ENCODE data around the gene SLC16A3. TPM values are rescaled to one million over a fixed set of nuclear protein-coding genes. Genes with fewer than 3 reads are reported as not detected.
A peak's percentile ranks its signal among the peaks of the same experiment; 100 is the strongest.

The SLC16A3 gene
- total and polyA plus RNA-seq, 9 of the 15 experiments (the other 6 are each of a cell fraction or from before 2014, with no cell fraction given) = 0.11 to 5.4 (median 1.2) TPM; not detected in 2

DNA sequence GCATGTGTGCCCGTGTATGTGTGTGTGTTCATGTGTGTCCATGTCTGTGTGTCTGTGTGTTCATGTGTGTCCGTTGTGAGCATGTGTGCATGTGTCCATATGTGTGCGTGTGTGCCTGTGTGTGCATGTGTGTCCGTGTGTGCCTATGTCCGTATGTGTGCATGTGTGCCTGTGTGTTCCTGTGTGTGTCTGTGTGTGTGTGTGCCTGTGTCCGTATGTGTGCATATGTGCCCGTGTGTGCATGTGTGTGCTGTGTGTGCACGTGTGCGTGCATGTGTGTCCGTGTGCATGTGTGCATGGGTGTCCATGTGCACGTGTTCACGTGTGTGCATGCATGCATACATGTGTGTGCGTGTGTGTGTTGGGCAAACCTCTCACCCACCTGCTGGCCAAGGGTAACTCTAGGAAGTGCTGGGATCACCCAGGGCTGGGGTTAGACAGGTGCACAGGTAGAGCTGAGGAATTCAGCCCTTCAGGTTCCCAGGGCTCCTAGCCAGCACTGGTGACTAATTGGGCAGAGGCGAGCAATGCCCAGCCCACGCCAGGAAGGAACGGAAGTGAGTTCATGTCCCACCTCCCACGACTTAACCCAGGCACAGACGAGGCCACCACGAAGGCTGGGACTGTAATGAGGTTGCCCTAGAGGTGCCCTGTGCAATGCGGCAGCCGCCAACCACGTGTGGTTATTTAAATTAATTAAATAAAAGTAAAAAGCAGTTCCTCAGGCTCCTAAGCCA lies 52.8 kb downstream of the SLC16A3 start (continued):
- TF ChIP-seq EGR1 (conservative IDR thresholded peaks at IDR 0.05) = peak; percentile 36; the same call in 1 of the 2 replicates

DNA sequence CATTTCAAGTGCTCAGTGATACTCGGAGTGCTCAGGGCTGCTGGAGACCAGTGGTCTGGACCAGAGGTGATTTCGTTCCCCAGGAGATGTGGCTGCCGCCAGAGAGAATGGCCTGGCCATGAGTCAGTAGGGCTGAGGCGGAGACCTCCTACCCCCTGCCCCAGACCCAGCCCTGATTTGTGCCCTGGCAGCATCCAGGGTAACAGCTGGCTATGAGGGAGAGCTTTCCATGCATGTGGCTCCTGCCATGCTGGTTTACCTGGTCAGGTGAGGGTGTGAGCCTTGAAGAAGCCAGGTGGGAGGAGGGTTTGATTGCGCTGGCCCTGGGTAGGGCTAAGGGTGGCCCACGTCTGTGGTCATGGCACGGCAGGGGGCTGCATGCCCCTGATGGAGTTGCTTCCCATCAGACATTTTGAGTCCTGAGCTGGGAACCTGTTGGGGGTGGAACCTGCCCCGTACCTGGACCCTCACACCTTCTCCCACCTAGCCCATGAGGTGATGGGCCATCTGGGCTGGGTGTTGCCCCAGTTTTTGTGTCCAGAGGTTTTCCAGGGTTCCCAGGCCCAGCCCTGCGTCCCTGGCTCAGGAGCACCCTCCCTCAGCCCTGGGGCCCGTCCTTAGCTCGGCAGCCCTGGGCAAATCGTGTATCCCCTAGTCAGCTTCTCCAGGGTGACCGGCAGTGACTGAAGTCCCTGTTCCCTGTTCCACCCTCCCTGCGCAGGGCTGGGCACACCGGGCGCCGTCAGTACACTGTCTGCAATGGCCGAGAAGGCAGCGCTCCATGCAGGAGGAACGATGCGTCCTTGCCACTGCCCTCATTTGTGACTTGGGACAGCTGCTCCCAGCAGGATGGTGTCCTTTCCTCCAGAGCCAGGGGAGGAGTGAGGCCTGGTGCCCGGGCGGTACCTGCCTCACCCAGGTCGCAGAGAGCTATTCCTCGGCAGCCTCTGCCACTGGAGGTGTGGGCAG lies 53.7 kb downstream of the SLC16A3 start:
- H3K9ac ChIP-seq (ENCODE audit: insufficient read depth in 1 of 2, low read depth in 2 of 2, low read length in 2 of 2) = peak overlapping the region in 1 of 2 experiments; percentile 80; a peak in 2 of 4 replicates
- no TSS peak for BruUV-seq (replicated peaks)
- no peak for FAIRE-seq
- TF ChIP-seq, protein P1, sequence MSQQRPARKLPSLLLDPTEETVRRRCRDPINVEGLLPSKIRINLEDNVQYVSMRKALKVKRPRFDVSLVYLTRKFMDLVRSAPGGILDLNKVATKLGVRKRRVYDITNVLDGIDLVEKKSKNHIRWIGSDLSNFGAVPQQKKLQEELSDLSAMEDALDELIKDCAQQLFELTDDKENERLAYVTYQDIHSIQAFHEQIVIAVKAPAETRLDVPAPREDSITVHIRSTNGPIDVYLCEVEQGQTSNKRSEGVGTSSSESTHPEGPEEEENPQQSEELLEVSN (IDR thresholded peaks at IDR 0.05; ENCODE audit: borderline replicate concordance in 1 of 2, extremely low read depth in 1 of 2, insufficient read depth in 1 of 2, insufficient read length in 1 of 2, low read depth in 1 of 2, low read length in 1 of 2, poor library complexity in 1 of 2, severe bottlenecking in 1 of 2) = no peak
- TF ChIP-seq MCM3 (IDR thresholded peaks at IDR 0.05) (no peak), HCFC1 (IDR thresholded peaks at IDR 0.05; ENCODE audit: low read depth, low read length) (no peak), KDM5B (IDR thresholded peaks at IDR 0.05; ENCODE audit: insufficient replicate concordance, low read depth, low read length) (no peak), NCOA4 (IDR thresholded peaks at IDR 0.05; ENCODE audit: partially characterized antibody) (no peak), NFE2L1 (tag; IDR thresholded peaks at IDR 0.05; ENCODE audit: borderline replicate concordance, low read depth) (no peak), SMAD4 (CRISPR knock-in tag; conservative IDR thresholded peaks at IDR 0.05) (no peak)
- TF ChIP-seq, protein P2, sequence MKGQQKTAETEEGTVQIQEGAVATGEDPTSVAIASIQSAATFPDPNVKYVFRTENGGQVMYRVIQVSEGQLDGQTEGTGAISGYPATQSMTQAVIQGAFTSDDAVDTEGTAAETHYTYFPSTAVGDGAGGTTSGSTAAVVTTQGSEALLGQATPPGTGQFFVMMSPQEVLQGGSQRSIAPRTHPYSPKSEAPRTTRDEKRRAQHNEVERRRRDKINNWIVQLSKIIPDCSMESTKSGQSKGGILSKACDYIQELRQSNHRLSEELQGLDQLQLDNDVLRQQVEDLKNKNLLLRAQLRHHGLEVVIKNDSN (CRISPR knock-in tag; IDR thresholded peaks at IDR 0.05) = no peak
- TF ChIP-seq, protein P3, sequence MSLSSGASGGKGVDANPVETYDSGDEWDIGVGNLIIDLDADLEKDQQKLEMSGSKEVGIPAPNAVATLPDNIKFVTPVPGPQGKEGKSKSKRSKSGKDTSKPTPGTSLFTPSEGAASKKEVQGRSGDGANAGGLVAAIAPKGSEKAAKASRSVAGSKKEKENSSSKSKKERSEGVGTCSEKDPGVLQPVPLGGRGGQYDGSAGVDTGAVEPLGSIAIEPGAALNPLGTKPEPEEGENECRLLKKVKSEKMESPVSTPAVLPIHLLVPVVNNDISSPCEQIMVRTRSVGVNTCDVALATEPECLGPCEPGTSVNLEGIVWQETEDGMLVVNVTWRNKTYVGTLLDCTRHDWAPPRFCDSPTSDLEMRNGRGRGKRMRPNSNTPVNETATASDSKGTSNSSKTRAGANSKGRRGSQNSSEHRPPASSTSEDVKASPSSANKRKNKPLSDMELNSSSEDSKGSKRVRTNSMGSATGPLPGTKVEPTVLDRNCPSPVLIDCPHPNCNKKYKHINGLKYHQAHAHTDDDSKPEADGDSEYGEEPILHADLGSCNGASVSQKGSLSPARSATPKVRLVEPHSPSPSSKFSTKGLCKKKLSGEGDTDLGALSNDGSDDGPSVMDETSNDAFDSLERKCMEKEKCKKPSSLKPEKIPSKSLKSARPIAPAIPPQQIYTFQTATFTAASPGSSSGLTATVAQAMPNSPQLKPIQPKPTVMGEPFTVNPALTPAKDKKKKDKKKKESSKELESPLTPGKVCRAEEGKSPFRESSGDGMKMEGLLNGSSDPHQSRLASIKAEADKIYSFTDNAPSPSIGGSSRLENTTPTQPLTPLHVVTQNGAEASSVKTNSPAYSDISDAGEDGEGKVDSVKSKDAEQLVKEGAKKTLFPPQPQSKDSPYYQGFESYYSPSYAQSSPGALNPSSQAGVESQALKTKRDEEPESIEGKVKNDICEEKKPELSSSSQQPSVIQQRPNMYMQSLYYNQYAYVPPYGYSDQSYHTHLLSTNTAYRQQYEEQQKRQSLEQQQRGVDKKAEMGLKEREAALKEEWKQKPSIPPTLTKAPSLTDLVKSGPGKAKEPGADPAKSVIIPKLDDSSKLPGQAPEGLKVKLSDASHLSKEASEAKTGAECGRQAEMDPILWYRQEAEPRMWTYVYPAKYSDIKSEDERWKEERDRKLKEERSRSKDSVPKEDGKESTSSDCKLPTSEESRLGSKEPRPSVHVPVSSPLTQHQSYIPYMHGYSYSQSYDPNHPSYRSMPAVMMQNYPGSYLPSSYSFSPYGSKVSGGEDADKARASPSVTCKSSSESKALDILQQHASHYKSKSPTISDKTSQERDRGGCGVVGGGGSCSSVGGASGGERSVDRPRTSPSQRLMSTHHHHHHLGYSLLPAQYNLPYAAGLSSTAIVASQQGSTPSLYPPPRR (CRISPR knock-in tag; IDR thresholded peaks at IDR 0.05; ENCODE audit: borderline replicate concordance) = no peak

More for the DNA sequence above, 53.7 kb downstream of the SLC16A3 start:
- Histone ChIP-seq H2AFZ (ENCODE audit: low read depth, low read length) (no peak overlapping the region), H3K9me1 (ENCODE audit: control insufficient read depth, insufficient read depth, low read length) (no peaks in the 10 kb centered on the region), H3K4me2 (ENCODE audit: insufficient read depth, low read length) (no peak overlapping the region), H3K27ac (ENCODE audit: extremely low read depth, low read depth, low read length) (no peak overlapping the region), H3K36me3 (ENCODE audit: control insufficient read depth, insufficient read depth, low read length) (no peaks in the 10 kb centered on the region), H3K4me3 (no peak overlapping the region), H3K9me3 (replicated peaks; ENCODE audit: control insufficient read depth, insufficient read depth, low read depth, low read length) (no peaks in the 10 kb centered on the region), H4K20me1 (replicated peaks; ENCODE audit: control insufficient read depth, insufficient read depth, low read length) (no peaks in the 10 kb centered on the region), H3K79me2 (ENCODE audit: control insufficient read depth, insufficient read depth, low read length) (no peaks in the 10 kb centered on the region), H3K27me3 (ENCODE audit: control insufficient read depth in 2 of 2, insufficient read depth in 2 of 2, low read length in 2 of 2) (no peaks in the 10 kb centered on the region), H3K4me1 (replicated peaks in 1 of 2; ENCODE audit: control insufficient read depth in 2 of 2, insufficient read depth in 2 of 2, low read length in 2 of 2) (peaks cover 13 to 46% of the 10 kb centered on the region in 2 experiments)
- POLR2A ChIA-PET = interaction anchor here (0.5 to 1.9 kb wide), 6 partner anchors 9 to 19 kb away, joined by 3 to 11 read pairs (median 6); partner anchors contain the start of gene CSNK1D
- no peak for DNase-seq (ENCODE audit: extremely low read depth in 1 of 4, low spot score in 3 of 4)
- CTCF ChIA-PET (ENCODE audit: low intra/inter-chr PET ratio) = no interaction called here
- ATAC-seq = no peak
- intact Hi-C loops (cut with micrococcal nuclease) = no loop called here
- in situ Hi-C loops (cut with MboI) = no loop called here
- WGBS (ENCODE audit: insufficient coverage, low coverage, missing lambda C conversion rate) = 76% methylated on average over 25 of the region's 25 CpGs
